ENCODE measurements around the gene CA12. TPM values are rescaled to one million over a fixed set of nuclear protein-coding genes. Genes with fewer than 3 reads are reported as not detected.
A peak's percentile ranks its signal among the peaks of the same experiment; 100 is the strongest.

CA12 gene
- total and polyA plus RNA-seq, 11 donors: 0.04 to 5.2 (median 0.25) TPM; not detected in 3

DNA sequence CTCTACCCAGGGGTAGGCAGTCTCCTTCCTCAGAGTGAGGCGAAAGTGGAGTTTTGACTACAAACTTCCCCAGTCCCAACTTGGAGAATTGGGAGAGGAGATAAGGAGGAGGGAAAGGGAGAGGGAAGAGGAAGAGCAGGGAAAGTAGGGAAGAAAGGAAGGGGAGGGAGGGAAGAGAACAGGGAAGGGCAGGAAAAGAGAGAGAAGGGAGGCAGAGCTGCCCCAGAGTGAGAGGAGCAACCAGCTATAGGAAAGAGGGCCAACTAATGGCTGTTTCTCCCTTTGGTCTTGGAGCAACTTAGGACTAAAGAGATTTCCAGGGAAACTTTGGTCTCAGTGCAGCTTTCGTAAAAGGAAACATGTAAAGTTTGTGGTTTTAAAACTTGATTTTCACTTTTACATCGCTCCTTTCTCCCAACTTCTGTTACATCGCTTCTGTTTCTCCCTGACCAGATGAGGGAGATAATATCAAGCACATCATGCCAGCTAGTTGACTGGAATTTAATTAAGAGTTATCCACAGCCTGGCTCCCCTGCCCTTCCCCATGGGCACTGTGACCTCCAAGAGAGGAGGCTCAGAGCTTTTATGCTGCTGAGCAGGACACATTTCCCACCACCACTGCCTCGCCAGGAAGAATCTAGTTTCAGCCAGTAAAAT lies 1.4 kb downstream of the CA12 start:
- no peak overlapping the region for H3K27ac ChIP-seq
- H3K4me3 ChIP-seq: peak overlapping the region in 2 of 12 donors; percentile 10 to 29
- ATAC-seq (no peak), DNase-seq (no peak)
- H3K9me3 ChIP-seq: no peaks in the 10 kb centered on the region
- 86 to 89% (median 86%) methylated on average over 5 of the region's 5 CpGs for WGBS, 4 donors
- TF ChIP-seq POLR2A (IDR thresholded peaks at IDR 0.05): no peak
- TF ChIP-seq, protein P1, sequence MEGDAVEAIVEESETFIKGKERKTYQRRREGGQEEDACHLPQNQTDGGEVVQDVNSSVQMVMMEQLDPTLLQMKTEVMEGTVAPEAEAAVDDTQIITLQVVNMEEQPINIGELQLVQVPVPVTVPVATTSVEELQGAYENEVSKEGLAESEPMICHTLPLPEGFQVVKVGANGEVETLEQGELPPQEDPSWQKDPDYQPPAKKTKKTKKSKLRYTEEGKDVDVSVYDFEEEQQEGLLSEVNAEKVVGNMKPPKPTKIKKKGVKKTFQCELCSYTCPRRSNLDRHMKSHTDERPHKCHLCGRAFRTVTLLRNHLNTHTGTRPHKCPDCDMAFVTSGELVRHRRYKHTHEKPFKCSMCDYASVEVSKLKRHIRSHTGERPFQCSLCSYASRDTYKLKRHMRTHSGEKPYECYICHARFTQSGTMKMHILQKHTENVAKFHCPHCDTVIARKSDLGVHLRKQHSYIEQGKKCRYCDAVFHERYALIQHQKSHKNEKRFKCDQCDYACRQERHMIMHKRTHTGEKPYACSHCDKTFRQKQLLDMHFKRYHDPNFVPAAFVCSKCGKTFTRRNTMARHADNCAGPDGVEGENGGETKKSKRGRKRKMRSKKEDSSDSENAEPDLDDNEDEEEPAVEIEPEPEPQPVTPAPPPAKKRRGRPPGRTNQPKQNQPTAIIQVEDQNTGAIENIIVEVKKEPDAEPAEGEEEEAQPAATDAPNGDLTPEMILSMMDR (IDR thresholded peaks at IDR 0.05): no peak
- no peaks in the 10 kb centered on the region for H3K36me3 ChIP-seq
- peaks cover 1 to 17% (median 12%) of the 10 kb centered on the region in 12 donors for H3K4me1 ChIP-seq
- peaks cover 0 to 48% (median 16%) of the 10 kb centered on the region in 9 donors for H3K27me3 ChIP-seq
- intact Hi-C loops (cut with DNase I): no loop called here

DNA sequence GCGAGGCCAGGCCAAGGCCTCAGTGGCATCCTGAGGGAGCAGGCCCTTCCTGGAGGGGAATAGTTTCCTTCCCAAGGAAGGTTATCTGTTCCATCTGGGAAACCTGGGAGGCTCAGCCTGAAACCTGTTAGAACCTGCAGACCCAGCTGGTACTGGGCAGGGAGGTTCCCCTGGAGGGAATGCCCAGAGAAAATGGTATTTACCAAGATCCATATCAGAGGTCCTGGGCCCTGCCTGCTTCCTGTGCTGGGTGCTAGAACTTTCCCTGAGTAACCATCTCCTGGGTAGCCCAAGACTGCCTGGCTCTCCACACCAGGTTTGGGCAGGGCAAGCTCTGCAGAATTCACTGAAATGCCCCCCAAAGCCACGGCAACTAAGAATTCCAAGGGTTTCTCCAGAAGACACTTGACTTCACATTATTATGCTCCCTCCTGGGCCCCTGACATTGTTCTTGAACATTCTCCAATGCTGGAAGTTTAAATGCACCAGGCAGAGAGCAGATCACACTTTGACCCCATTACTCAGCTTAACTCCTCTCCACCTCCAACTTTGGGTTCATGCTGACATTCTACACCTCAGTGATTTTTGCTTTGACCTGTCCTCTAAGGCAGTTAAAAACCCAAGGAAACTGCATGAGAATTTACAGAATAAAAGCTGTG lies 2.0 kb downstream of the CA12 start:
- H3K36me3 ChIP-seq: no peaks in the 10 kb centered on the region
- H3K27ac ChIP-seq: no peak overlapping the region
- H3K9me3 ChIP-seq: no peaks in the 10 kb centered on the region
- TF ChIP-seq, protein P1 (IDR thresholded peaks at IDR 0.05): no peak
- no peak for TF ChIP-seq POLR2A (IDR thresholded peaks at IDR 0.05)
- no peak overlapping the region for H3K4me3 ChIP-seq
- no peak for ATAC-seq
- peaks cover 0 to 48% (median 16%) of the 10 kb centered on the region in 9 donors for H3K27me3 ChIP-seq
- peaks cover 8 to 24% (median 17%) of the 10 kb centered on the region in 12 donors for H3K4me1 ChIP-seq
- DNase-seq: no peak
- intact Hi-C loops (cut with DNase I): no loop called here
- WGBS, 4 donors: 90 to 100% (median 94%) methylated on average over 2 of the region's 2 CpGs

DNA sequence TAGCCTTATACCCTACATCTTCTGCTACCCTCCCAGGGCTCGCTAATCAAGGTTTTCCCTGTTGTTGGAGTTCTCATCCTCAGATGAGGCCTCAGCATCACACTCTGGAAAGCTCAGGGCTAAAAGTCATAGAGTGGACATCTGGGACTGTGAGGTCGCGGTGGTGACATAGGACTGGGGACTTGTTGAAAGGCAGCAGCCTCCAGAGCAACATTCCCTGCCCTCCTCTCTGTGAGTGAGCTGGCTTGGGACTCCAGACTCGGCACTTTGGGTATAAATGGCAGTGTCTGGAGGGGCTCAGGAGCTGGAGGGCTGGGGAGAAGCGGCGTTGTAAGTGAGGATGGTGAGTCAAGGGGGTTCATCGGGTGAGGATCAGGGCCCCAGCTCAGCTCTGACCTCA lies 2.7 kb downstream of the CA12 start:
- Histone ChIP-seq H3K27me3 (peaks cover 0 to 48% (median 16%) of the 10 kb centered on the region in 9 donors), H3K9me3 (no peaks in the 10 kb centered on the region), H3K27ac (no peak overlapping the region), H3K4me3 (no peak overlapping the region), H3K4me1 (peaks cover 9 to 29% (median 21%) of the 10 kb centered on the region in 12 donors), H3K36me3 (no peaks in the 10 kb centered on the region)
- WGBS, 4 donors: 85 to 95% (median 92%) methylated on average over 7 of the region's 7 CpGs
- no peak for ATAC-seq
- no peak for DNase-seq
- no peak for TF ChIP-seq POLR2A (IDR thresholded peaks at IDR 0.05)
- TF ChIP-seq, protein P1 (IDR thresholded peaks at IDR 0.05): no peak
- intact Hi-C loops (cut with DNase I): no loop called here
